HG03064 (cell line): ENCODE measurements around the gene SATB2.

ENCODE experiments used
- ATAC-seq: cut with Tn5 transposase; IDR thresholded peaks from one replicate; pipeline ENCODE4 v1.9.1; 2021; ENCODE audit warnings: low read depth; ENCODE audit not compliant: unreplicated experiment

Gene SATB2

DNA sequence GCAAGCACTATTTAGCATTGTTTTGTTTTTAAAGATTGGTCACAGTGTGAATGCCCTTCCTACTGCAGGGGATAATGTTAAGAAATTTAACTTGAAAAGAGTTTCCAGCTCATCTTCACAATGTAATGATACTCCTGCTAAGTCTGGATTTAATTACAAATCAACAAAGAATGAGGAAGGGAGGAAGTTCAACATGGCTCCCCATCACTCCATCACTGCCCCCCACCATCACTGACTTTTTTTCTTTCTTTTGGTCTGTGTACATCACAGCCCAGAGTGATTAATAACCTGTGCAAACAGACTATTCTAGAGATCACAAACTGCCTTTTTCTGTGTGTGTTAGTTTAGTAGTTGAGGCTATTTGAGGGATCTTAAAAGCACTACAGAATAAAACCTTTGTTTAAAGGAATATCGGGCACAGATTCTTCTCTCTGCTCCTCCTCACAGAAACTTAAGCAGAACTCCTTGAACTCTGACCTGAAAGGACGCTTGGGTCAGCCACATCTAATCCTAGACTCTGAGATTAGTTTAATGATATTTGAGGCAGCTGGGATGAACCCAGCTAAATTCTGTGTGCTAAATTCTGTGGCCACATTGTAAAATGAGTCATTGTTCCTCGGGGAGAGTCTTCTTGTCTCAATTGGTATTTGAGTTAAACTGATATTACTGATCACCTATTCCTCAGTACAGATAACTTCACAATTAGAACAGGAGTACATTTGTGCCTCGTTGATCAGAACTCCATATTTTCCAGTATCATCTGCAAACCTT, 47.8 kb downstream of the SATB2 start:
- no peak for ATAC-seq

DNA sequence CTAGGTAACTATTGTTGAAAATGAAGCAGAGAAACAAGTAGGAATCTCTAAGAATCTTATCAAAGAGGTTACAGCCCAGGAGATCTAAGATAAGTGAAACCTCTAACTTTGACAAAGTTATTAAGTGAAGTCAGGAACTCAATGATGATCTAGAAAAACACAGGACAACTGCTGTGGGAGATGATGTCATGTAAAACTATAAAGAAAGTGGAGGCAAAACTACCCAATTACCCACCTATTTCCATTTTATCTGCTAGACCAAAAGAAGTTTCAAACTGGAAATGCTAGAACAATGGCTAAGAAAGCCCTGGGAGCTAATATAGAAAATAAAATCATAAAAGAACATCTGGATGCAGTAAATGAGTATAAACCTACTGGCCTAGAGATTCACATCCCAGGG, 50.3 kb downstream of the SATB2 start:
- no peak for ATAC-seq

DNA sequence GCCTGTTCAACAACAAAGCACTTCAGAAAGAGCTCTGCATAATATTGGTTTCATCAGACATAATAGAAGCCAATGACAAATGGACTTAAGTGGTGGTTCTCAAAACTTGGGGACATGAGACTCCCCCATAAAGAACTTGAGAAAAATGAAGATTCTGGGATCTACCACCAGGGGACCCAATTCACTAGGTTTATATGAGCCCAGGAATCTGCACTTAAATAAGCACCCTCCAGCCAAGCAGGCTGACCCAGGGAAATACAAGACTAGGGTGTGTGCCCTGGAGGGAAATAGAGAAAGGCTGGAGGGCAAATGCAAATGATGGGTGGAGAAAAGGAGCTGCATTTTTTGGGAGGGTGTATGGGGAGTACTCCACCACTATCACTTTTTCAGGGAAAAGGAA, 52.5 kb downstream of the SATB2 start:
- no peak for ATAC-seq

DNA sequence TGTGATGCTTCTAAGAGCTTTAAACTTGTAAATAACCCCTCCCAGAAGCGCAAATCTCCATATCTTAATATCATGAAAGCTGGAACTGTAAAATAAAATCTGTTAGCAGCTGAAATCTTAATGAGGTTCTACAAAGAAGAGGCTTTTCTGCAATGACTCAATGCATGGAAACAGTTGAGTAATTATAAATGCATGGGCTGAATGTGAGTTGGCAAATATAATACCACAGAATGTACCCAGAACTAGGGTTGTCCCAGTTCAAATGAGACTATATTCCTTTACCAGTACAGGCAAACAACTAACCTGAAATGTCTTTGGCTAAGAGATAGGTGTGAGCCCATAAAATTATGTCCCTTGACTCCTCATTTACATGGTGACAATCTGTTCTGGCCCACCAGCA, 52.9 kb downstream of the SATB2 start:
- ATAC-seq = no peak

DNA sequence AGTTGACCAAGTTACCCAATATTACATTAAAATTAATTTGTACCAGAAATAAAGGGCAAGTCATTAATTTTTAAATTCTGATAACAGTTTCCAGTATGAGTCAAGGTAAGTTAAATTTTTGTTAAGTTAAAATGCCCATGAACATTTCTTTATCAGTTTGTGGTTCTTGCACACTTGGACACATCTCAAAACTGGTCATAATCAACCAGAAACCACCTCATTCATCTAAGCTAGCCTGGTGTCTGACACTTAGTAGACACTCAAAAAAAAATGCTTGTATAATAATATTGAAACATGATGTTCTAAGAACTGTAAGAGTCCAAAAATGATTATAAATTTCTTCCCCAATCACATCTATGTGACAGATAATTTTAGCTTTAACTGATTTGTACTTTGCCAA, 62.4 kb downstream of the SATB2 start:
- ATAC-seq = no peak

DNA sequence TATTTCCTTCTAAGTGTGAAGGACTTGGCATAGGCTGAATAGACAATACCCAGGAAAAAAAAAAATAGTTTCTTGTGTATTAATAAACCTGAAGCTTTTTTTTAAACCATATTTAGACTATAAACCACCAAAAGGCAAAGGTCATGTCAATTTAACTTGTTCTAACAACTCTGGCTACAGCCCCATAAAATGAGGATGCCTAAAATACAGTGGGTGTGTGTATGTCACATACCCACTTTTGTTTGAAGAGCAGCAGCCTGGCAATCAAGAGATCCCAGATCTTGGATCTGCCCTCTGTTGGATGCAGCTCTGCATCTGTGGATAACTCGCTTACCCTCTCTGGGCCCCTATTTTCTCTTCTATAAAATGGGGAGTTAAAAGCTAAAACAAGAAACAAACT, 65.4 kb downstream of the SATB2 start:
- ATAC-seq = no peak

- no peak for ATAC-seq
Observed at GRCh38 chr2:199388728-199389268, 68.9 kb downstream of the SATB2 start.

- ATAC-seq = no peak
Observed at GRCh38 chr2:199384043-199384442, 73.7 kb downstream of the SATB2 start.

DNA sequence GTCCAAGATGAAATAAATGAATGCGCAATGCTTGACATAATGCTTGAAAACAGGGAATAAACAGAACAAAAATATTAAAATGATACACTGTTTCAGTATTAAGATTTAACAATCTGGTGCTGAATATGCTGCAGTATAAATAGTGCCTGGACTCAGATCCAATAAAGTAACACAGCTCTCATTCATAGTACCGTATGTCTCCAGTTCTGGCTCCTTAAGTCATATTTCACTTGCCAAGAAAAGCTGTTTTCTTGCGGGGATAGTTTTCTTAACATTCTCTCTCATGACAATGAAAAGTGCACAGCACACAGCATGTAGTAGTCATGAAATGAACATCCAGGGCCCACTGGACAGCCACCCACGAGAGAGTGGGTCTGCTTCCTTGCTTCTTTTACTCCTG, 74.7 kb downstream of the SATB2 start:
- ATAC-seq = no peak

DNA sequence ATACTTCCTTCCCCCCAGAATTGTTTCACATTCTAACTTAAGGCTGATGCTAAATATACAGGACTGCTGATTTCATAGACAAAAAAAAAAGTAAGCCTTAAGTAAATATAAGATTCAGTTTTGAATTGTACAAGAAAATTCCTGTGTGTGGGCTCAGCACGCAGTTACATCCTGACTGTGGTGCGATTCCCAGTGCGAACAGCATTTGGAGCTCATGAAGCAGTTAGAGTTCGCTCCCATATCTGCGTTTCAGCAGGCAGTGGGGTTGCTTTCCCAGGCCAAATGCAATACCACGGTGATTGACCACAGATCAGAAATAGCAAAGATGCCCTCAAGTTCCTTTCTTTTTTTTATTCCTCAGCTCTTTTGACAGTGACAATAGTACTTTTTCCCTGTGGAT, 75.6 kb downstream of the SATB2 start:
- no peak for ATAC-seq

DNA sequence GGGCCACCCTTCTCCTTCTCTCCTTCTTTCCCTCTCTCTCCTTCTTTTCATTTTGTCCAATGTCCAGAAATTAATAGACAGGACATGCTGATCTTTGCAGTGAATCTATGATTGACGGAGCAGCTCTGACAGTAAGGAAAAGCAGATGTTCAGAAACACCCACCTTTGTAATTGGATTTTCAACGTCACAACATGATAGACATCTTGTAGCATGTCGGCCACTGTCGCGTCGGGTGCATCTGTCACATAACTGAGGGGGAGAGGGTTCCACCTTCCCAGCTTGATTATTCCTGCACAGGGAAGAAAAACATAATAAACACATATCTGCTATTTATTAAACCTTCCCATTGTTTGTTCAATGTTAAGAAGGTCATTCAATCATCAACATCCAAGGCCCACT, 76.2 kb downstream of the SATB2 start:
- ATAC-seq = no peak

- ATAC-seq = no peak
Observed at GRCh38 chr2:199378948-199379650, 78.6 kb downstream of the SATB2 start.

- no peak for ATAC-seq
Observed at GRCh38 chr2:199370150-199370780, 87.5 kb downstream of the SATB2 start.

DNA sequence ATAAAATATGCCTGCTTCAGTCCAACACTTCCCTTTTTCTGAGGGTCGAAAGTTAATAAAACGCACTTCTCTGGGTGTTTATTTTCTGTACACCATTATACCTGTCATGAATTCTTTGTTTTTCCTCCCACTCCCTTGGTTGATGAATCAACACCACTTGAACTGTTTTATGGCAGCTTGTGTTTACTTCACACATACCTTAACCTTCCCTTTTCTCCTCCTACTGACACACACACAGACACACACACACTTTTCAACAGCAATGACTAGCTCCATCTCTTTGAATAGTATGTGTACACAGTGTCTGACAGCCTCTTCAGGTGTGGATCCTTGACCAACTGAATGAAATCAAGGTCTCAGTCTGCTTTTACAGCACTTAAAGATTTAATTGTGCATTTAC, 91.3 kb downstream of the SATB2 start:
- no peak for ATAC-seq

- no peak for ATAC-seq
Observed at GRCh38 chr2:199364153-199364552, 93.6 kb downstream of the SATB2 start.

DNA sequence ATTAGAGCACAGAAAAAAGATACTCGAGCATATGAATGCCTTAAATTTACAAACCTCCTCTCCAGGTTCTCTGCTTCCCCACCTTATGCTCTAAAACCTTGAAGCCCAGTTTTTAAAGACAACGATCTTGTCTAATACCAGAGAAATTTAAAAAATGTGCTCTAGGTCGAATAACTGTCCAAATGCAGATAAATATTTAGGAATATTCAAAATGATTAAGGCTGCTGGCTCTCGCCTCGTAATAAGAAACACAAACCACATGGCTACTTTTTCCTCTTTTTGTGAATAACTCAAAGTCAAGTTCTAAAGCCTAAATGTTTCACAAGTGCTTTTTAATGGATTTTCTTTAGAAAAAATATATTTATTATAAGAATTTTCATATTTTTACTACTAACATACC, 101.3 kb downstream of the SATB2 start:
- ATAC-seq = no peak

- ATAC-seq = no peak
Observed at GRCh38 chr2:199348871-199349270, 108.9 kb downstream of the SATB2 start.

GRCh38 chr2:199344012-199344411, 113.7 kb downstream of the SATB2 start:
- no peak for ATAC-seq

DNA sequence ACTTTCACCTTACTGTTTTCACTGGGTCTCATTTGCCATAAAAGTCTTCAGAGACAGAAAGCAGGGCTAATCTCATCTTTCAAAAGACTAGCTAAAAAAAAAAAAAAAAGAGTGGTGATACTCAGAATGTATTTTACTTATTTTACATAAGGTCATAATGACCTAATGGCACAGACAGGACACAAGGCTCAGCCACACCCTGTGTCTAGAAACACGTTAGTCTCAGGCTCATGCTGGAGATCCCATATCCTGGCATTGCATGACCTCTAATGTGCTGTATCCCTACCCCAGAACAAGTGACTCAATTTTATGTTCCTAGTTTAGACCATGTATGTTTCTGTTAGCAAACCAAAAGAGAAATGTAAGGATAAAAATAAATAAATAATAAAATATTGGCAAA, 115.4 kb downstream of the SATB2 start:
- ATAC-seq = no peak

GRCh38 chr2:199341123-199341522, 116.6 kb downstream of the SATB2 start:
- no peak for ATAC-seq

GRCh38 chr2:199339891-199340605, 117.7 kb downstream of the SATB2 start:
- ATAC-seq = no peak
